A375 (cell line): ENCODE data around the gene POTEE. TPM values are rescaled to one million over a fixed set of nuclear protein-coding genes. Genes with fewer than 3 reads are reported as not detected.

Experiments used
- small RNA-seq: library from RNA; depleted of rRNA; stranded (forward); fragments of <200 nt; gene quantifications from one replicate; pipeline ENCODE3, GENCODE V24; 2014
- total RNA-seq: library from RNA; depleted of rRNA; stranded (reverse); fragments of >200 nt; shearing (Covaris generic); gene quantifications from 2 replicates; pipeline ENCODE4 v1.2.3, GENCODE V29; 2014; rRNA removed

Gene POTEE
- 32.4 and 36.1 TPM in 2 replicates for total RNA-seq

GRCh38 chr2:131209030-131209772, at the start of gene POTEE:
POTEE (plus strand) TSS chr2:131209536; CDS start chr2:131218403, 8,867 bp downstream.

Small RNA genes lying within 50 kb of the gene (small RNA-seq; reads per million reads assigned to genes)
- not detected for gene AC009477.1
- not detected for gene RNU6-127P

Other genes starting within 250 kb of the POTEE start
- 49.6 and 64.7 TPM in 2 replicates for gene FAM168B, start 116.1 kb upstream of the POTEE start, total RNA-seq
- gene PLEKHB2, start 104.2 kb upstream of the POTEE start, total RNA-seq: 37.8 and 38.4 TPM in 2 replicates
- gene RAB6D, start 154.6 kb downstream of the POTEE start, total RNA-seq: not detected in 2 replicates